HG03342 (cell line): Measurements from ENCODE around the gene WNT8B.

Experiments used
- ATAC-seq: cut with Tn5 transposase; IDR thresholded peaks from one replicate; pipeline ENCODE4 v1.9.1; 2021; ENCODE audit warnings: mild to moderate bottlenecking, moderate library complexity; ENCODE audit not compliant: unreplicated experiment

The WNT8B gene, protein sequence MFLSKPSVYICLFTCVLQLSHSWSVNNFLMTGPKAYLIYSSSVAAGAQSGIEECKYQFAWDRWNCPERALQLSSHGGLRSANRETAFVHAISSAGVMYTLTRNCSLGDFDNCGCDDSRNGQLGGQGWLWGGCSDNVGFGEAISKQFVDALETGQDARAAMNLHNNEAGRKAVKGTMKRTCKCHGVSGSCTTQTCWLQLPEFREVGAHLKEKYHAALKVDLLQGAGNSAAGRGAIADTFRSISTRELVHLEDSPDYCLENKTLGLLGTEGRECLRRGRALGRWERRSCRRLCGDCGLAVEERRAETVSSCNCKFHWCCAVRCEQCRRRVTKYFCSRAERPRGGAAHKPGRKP

GRCh38 chr10:100462709-100463108 lies at the start of gene WNT8B:
Gene WNT8B (plus strand): TSS chr10:100463009. CDS start chr10:100463169, 160 bp downstream.
- ATAC-seq = no peak

DNA sequence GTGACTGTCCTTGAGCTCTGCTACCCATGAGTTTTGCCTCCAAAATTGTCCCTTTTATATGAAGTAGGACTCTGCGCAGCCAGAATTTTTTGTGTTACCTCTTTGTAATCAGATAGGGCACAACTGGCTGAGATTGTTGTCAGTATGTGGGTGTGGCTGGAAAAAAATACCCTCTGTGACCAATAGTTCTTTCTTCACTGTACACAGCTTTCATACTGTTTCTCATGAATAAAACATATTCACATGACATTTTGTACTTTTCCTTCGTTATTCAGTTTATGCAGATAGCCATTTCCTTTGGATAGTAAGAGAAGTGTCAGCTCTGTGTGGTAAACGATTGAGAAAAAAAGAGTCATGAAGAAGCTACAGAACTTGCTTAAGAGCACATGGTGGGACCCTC lies 49.6 kb upstream of the WNT8B start:
- no peak for ATAC-seq

GRCh38 chr10:100419911-100420449 lies 42.8 kb upstream of the WNT8B start:
- no peak for ATAC-seq

GRCh38 chr10:100427374-100427773 lies 35.4 kb upstream of the WNT8B start:
- ATAC-seq = no peak

DNA sequence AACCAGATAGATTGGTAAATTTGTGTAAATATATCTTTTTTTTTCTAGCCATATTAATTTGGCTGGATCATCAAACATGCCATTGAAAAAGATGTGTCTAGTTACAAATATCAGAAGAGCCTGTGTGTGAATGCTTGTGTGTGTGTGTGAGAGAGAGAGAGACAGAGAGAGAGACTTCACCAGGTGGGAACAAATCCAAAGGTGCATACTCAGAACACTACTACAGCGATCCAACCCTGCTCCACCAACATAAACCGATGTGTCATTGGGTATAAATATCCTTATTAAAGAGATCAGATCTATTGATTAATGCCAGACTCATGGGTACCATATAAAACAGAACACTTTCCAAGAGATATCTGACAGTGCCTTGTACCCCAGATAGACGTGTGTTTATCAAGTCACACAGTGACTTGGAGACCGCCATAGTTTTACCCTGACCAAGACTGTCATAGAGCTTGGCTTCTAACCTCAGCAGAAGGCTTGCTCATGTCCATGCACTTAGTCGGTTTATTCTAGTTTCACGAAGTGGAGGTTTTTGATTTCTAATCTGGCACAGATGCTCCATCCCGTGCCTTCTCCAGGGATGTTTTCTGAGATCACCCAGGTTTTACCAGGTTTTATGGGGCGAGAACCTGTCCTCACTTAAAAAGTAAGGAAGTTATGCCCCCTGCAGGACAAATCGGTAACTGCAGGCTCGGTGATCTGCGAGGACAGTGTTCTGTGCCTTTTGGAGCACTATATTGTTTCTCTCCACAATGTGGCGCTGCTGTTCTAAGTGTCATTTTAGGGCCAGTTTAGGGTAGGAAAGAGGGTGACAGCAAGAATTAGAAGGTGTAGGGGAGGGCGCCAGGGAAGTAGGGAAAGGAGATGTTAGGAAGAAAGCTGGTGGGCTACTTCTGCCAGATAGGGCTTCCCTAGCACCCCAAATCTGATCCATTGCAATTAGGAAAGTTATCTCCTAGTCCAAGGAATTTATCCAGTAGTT lies 29.3 kb upstream of the WNT8B start:
- peak; percentile 86 for ATAC-seq

GRCh38 chr10:100436255-100436654 lies 26.6 kb upstream of the WNT8B start:
- no peak for ATAC-seq

- ATAC-seq = no peak
Observed at GRCh38 chr10:100438674-100439315, 24.0 kb upstream of the WNT8B start.

- ATAC-seq = no peak
Observed at GRCh38 chr10:100442548-100442947, 20.3 kb upstream of the WNT8B start.

GRCh38 chr10:100446130-100446761 lies 16.6 kb upstream of the WNT8B start:
- no peak for ATAC-seq

DNA sequence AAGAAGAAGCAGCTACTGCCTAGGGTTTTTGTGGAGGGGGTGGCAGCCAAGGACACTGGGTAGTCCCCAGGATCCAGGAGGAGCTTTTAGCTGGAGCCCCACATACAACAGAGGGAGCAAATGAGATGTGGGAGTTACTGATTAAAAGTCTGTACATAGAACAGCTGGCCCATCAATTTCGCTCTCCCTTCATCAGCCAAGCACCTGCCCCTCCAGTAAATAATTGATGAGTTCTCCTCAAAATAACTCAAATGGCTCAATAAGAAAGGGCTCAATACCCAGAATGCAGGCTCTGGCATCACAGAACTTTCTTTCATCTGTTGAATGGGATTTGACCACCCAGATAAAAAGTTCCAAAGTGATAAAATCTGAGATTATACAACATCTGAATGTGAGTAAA lies 15.1 kb upstream of the WNT8B start:
- no peak for ATAC-seq

DNA sequence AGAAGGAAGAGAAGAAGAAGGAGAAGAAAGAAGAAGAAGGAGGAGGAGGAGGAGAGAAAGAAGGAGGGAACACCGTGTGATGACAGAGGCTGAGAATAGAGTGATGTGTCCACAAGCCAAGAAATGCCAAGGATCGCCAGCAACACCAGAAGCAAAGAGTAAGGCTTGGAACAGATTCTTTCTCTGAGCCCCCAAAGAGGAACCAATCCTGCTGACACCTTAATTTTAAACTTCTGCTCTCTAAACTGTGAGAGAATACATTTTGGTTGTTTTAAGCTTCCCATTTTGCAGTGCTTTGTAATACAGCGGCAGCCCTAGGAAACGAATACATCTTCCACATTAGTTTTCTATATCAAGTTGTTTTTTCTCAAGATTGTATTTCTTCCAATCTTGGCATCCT lies 13.9 kb upstream of the WNT8B start:
- ATAC-seq = no peak

- no peak for ATAC-seq
Observed at GRCh38 chr10:100468322-100468721, 5.5 kb downstream of the WNT8B start.

- ATAC-seq = no peak
Observed at GRCh38 chr10:100468978-100469377, 6.2 kb downstream of the WNT8B start.

GRCh38 chr10:100469756-100470155 lies 6.9 kb downstream of the WNT8B start:
- ATAC-seq = no peak

GRCh38 chr10:100470367-100470766 lies 7.6 kb downstream of the WNT8B start:
- no peak for ATAC-seq

DNA sequence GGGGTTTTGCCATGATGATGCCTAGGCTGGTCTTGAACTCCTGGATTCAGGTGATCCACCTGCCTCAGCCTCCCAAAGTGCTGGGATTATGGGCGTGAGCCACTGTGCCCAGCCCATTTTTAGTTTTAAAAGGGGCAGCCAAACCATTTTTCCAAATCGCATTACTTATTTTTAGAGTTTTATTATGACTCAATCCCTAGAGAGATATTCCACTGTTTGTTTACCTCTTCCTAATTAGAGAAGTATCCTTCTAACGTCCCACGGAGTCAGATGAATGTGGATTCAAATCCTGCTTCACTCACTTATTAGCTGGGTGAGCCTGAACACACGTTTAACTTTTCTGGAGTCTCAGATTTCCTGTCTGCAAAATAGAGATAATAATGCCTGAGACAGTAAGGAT lies 15.2 kb downstream of the WNT8B start:
- no peak for ATAC-seq

GRCh38 chr10:100479037-100479436 lies 16.2 kb downstream of the WNT8B start:
- no peak for ATAC-seq

DNA sequence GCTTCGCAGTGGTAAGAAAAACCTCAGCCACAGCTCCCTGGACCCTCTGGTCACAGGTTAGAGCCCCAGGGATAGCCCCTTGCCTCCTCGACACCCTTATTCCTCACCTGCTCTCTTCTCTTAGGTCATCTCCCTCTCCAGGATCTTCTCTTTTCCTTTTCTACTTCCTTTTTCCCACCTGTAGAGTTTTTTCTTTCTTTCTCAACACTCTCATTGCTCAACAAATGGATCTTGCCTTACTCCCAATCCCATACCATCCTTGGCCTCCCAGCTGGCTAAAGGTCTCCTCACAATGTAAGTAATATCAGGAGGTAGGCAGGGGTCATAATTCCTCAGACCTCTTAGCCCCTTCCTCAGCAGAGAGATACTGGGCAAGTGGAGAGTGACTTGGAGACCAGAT lies 17.2 kb downstream of the WNT8B start:
- ATAC-seq = no peak

DNA sequence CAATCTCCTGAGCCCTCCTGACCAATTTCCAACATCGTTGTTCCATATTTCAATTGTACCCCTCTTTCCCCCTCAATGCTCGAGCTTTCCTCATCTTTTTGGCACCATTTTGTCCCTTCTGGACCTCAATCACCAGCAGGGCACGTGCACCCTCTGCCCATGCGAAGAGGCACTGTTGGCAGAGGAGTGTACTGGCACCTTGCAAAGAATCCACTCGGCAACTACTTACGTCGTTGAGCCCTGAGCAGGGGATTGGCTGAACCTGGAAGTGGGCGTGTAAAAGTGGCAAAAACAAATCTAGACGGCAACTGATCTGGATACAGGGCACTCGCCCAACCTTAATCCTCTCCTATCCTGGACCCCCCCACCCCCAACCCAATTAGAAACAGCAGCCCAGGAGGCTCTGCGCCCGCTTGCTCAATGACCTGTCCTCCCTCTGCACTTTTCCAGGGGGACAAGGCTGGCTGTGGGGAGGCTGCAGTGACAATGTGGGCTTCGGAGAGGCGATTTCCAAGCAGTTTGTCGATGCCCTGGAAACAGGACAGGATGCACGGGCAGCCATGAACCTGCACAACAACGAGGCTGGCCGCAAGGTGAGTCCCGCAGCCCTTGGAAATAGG lies 18.8 kb downstream of the WNT8B start:
- peak; percentile 98 for ATAC-seq

GRCh38 chr10:100482181-100482833 lies 19.5 kb downstream of the WNT8B start:
- peak; percentile 33 for ATAC-seq
